Skeletal muscle tissue (tissue), 4 donors: Measurements from ENCODE around the gene DTX1. TPM values are rescaled to one million over a fixed set of nuclear protein-coding genes. Genes with fewer than 3 reads are reported as not detected.

Source experiments
- H3K27ac ChIP-seq: one replicate; pipeline ENCODE4 v1.7.0; 2013; ENCODE audit warnings: mild to moderate bottlenecking, low read depth, low read length, inconsistent platforms
- H3K27me3 ChIP-seq, 3 donors: one replicate each; pipeline ENCODE4 v1.7.0; 2013; ENCODE audit warnings: low read length in 3 of 3; ENCODE audit not compliant: control insufficient read depth in 3 of 3, insufficient read depth in 3 of 3
- H3K36me3 ChIP-seq, 3 donors: one replicate each; pipeline ENCODE4 v1.7.0; 2013; ENCODE audit warnings: low read length in 3 of 3; ENCODE audit not compliant: control insufficient read depth in 3 of 3, insufficient read depth in 3 of 3
- H3K4me1 ChIP-seq, 3 donors: one replicate each; pipeline ENCODE4 v1.7.0; 2013; ENCODE audit warnings: low read length in 3 of 3, mild to moderate bottlenecking in 3 of 3; ENCODE audit not compliant: control insufficient read depth in 3 of 3, insufficient read depth in 3 of 3
- H3K4me3 ChIP-seq, 3 donors: one replicate each; pipeline ENCODE4 v1.7.0; 2013; ENCODE audit warnings: low read length in 3 of 3
- H3K9ac ChIP-seq, 3 donors: one replicate each; pipeline ENCODE4 v1.7.0; 2013; ENCODE audit warnings: low read length in 3 of 3, mild to moderate bottlenecking in 3 of 3, moderate library complexity in 2 of 3, low read depth in 1 of 3
- H3K9me3 ChIP-seq, 3 donors: one replicate each; pipeline ENCODE4 v1.7.0; 2013; ENCODE audit warnings: low read length in 3 of 3; ENCODE audit not compliant: control insufficient read depth in 3 of 3
- total RNA-seq: library from RNA; depleted of rRNA; stranded (reverse); fragments of >200 nt; gene quantifications from one replicate; pipeline ENCODE4 v1.2.3, GENCODE V29; 2014
- donor health status: Osteomylitis.

Gene DTX1
- total RNA-seq, 1 donor from 2014 or later: 3.1 TPM

DNA sequence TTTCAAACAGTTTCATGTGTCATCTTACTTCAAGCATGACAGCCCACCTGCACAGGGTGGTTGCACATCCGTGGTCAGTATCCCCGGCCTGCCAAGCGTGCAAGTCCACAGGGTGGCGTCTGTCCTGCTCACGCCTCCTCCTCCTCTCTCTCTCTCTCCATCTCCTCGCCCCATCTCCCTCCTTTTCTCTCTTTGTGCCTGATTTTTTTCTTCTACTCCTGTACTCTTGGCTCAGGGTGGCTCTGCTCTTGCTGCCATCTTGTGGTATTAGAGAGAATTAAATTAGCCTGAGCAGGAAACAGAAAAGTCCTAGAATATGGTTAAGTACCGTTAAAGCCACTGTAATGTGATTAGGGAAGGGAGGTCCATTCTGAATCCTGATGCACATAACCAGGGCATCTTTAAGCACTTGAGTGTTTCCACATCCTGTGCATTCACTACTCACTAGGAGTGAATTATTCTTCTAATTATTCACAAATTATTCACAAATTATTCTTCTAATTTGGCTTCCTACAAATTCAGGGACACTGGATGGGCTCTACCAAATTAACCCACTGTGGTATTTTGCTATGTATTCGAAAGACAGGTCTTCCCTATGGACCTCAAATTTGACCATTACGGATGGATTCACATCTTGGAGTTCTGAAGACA is 25.5 kb upstream of the DTX1 start:
- Histone ChIP-seq H3K9ac (no peak overlapping the region), H3K27me3 (peaks cover 2 to 4% (median 3%) of the 10 kb centered on the region in 3 donors), H3K4me3 (no peak overlapping the region), H3K9me3 (no peaks in the 10 kb centered on the region), H3K36me3 (no peaks in the 10 kb centered on the region), H3K4me1 (no peaks in the 10 kb centered on the region), H3K27ac (no peak overlapping the region)

DNA sequence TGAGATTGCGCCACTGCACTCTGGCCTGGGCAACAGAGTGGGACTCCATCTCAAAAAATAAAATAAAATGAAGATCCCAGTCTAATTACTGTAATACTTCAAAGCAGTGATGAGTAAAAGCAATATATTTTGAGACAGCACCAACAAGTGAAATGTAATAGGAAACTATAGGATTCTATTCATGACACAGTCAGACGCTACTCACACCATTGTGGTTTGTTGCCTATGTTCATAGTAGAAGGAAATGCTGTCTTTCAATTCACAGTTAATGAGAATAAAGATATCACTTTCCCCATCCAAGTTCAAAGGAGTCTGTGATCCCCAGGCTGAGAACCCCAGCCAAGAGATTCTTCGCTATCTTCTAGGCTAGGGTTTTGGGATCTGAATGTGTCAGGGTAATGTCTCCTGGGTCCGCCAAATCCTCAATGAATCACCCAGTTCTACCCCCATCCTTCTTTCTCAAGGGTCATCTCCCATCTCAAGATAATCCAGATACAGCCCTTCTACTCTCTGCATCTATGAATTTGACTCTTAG is 16.6 kb upstream of the DTX1 start:
- no peak overlapping the region for H3K9ac ChIP-seq
- H3K27me3 ChIP-seq: peaks cover 4 to 10% (median 10%) of the 10 kb centered on the region in 3 donors
- peaks cover 0 to 2% (median 0%) of the 10 kb centered on the region in 3 donors for H3K4me1 ChIP-seq

DNA sequence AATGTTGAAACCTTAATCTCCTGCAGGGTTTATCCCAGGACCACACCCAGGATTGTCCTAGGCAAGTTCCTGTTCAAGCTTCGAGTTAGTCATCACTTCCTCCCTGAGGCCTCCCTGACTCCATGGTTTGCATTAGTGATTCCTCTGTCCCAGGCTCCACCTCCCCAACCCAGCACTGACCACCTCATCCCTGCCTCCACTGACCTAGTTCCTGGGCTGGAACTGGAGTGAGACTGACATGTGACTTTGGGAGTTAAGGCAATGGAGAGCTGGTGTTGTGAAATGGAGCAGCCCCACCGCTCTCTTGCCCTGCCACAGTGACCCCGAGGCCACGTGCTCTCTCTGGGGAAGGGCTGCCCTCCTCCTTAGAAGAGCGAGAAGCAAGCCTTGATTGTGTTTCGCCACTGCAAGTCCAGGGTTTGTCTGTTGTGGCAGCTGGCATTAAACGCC is 15.8 kb upstream of the DTX1 start:
- H3K9ac ChIP-seq: no peak overlapping the region
- no peaks in the 10 kb centered on the region for H3K9me3 ChIP-seq
- H3K36me3 ChIP-seq: no peaks in the 10 kb centered on the region
- peaks cover 0 to 2% (median 0%) of the 10 kb centered on the region in 3 donors for H3K4me1 ChIP-seq
- H3K27ac ChIP-seq: no peak overlapping the region
- H3K27me3 ChIP-seq: peaks cover 4 to 10% (median 10%) of the 10 kb centered on the region in 3 donors
- no peak overlapping the region for H3K4me3 ChIP-seq

More for the DNA sequence above, 16.6 kb upstream of the DTX1 start:
- Histone ChIP-seq H3K36me3 (no peaks in the 10 kb centered on the region), H3K9me3 (no peaks in the 10 kb centered on the region), H3K4me3 (no peak overlapping the region), H3K27ac (no peak overlapping the region)

DNA sequence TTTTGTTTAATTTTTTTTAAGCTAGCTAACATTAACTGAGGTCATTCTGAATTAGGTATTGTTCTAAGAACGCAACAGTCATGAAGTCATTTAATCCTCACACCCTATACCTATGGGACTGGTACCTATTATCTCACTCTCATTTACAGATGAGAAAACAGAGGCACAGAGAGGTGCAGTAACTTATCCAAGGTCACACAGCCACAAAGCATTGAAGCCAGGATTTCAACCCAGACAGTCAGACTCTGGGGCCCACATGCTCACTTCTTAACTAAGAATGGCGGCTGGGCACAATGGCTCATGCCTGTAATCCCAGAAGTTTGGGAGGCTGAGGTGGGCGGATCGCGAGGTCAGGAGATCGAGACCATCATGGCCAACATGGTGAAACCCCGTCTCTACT is 15.0 kb upstream of the DTX1 start:
- H3K4me1 ChIP-seq: peaks cover 0 to 2% (median 0%) of the 10 kb centered on the region in 3 donors
- H3K27me3 ChIP-seq: peaks cover 4 to 10% (median 10%) of the 10 kb centered on the region in 3 donors
- H3K27ac ChIP-seq: no peak overlapping the region
- no peak overlapping the region for H3K4me3 ChIP-seq
- H3K9me3 ChIP-seq: no peaks in the 10 kb centered on the region
- H3K36me3 ChIP-seq: no peaks in the 10 kb centered on the region
- no peak overlapping the region for H3K9ac ChIP-seq

DNA sequence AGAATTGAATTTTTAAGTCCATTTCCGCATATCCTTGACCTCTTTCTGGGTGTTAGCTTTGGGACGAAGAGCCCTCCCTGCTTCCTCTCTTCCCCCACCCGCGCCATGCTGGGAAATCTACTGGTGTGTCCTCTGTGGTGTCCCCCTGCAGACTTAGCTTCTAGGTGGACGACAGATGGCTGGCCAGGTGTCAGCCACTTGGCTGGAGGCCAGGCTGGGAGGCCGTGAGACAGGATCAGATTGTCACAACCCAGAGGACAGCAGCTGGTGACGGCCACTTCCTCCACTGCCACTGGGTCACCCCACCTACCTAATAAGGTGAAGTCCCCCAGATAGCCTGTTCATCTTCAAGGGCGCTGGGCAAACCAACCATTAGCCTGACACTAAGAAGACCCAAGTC is 13.3 kb upstream of the DTX1 start:
- Histone ChIP-seq H3K4me1 (peaks cover 0 to 2% (median 0%) of the 10 kb centered on the region in 3 donors), H3K27me3 (peaks cover 4 to 13% (median 10%) of the 10 kb centered on the region in 3 donors), H3K27ac (no peak overlapping the region), H3K9me3 (no peaks in the 10 kb centered on the region), H3K36me3 (no peaks in the 10 kb centered on the region), H3K4me3 (no peak overlapping the region), H3K9ac (no peak overlapping the region)

DNA sequence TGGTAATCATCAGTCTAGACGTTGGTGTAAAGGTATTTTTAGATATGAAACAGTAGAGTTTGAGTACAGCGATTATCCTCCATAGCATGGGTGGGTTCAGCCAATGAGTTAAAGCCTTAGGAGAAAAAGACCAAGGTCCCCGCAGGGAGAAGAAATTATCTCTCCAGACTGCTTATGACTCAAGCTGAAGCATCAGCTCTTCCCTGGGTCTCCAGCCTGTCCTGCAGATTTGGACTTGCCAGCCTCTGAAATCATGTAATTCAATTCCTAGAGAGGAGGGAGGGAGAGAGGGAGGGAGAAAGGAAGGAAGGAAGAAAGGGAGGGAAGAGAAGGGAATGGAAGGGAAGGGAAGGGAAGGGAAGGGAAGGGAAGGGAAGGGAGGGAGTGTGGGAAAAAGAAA is 12.0 kb upstream of the DTX1 start:
- Histone ChIP-seq H3K36me3 (no peaks in the 10 kb centered on the region), H3K27me3 (peaks cover 4 to 13% (median 10%) of the 10 kb centered on the region in 3 donors), H3K9ac (no peak overlapping the region), H3K4me1 (peaks cover 0 to 2% (median 0%) of the 10 kb centered on the region in 3 donors), H3K4me3 (no peak overlapping the region), H3K27ac (no peak overlapping the region), H3K9me3 (no peaks in the 10 kb centered on the region)

DNA sequence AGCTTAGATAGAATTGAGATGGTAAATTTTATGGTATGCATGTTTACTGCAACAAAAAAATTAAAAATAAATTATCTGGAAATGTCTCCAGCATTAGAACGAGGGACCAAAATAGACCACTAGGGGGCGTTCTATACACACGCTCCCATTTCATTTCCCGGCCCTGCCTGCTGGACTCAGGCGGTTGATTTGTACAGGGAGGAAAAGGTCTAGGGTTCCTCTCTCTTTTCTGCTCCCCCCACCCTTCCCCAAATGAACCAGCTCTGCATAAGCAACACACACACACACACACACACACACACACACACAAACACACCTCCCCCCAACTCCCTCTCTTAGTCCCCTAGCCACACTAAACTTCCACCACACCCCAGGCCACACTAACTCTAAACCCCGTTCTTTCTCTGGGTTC is 7.8 kb upstream of the DTX1 start:
- Histone ChIP-seq H3K27me3 (peaks cover 2 to 11% (median 8%) of the 10 kb centered on the region in 3 donors), H3K4me1 (no peaks in the 10 kb centered on the region), H3K36me3 (no peaks in the 10 kb centered on the region), H3K4me3 (no peak overlapping the region), H3K9ac (no peak overlapping the region), H3K9me3 (no peaks in the 10 kb centered on the region), H3K27ac (no peak overlapping the region)

DNA sequence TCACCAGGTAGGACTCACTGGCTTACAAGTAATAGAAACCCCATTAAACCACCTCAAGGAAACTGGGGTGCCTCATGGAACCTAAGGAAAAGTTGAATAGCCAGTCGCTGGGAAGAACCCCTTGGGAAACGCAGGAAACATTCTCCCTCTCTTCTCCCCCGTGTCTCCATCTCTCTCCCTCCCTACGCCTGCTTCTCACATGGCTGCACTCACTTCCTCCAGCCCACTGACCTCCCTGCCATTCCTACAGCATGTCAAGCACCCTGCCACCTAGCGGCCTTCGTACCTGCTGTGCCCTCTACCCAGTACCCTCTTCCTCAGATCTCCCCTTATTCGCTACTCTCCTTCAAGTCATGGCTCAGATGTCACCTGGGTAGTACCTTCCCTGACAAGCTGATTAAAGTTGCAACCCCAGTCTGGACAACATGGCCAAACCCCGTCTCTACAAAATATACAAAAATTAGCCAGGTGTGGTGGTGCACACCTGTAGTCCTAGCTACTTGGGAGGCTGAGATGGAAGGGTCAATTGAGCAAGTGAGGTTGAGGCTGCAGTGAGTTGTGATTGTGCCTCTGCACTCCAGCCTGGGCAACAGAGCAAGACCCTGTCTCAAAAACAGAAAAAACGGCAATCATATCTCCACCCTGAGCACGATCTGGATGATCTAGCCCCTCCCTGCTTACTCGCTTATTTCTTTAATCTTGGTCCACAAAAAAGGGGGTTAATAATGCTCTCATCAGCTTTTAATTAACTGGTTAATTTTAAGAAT is 6.4 kb upstream of the DTX1 start:
- Histone ChIP-seq H3K9ac (no peak overlapping the region), H3K27ac (no peak overlapping the region), H3K4me1 (no peaks in the 10 kb centered on the region), H3K9me3 (no peaks in the 10 kb centered on the region), H3K36me3 (no peaks in the 10 kb centered on the region), H3K27me3 (peaks cover 7 to 12% (median 11%) of the 10 kb centered on the region in 3 donors), H3K4me3 (no peak overlapping the region)

DNA sequence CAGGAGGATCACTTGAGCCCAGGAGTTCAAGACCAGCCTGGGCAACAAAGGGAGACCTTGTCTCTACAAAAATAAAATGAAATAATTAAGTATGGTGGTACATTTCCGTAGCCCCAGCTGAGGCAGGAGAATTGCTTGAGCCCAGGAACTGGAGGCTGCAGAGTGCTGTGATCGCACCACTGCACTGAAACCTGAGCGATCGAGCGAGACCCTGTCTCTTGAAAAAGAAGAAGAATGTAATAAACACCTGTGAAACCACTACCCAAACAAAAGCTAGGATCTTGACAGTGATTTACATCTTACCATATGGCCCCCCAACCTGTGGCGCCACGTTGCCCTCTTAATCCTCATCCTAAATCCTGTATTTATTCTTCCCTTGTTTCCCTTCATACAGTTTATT is 5.7 kb upstream of the DTX1 start:
- H3K9ac ChIP-seq: no peak overlapping the region
- no peak overlapping the region for H3K27ac ChIP-seq
- peaks cover 13 to 18% (median 14%) of the 10 kb centered on the region in 3 donors for H3K27me3 ChIP-seq
- no peaks in the 10 kb centered on the region for H3K9me3 ChIP-seq
- H3K36me3 ChIP-seq: no peaks in the 10 kb centered on the region
- no peak overlapping the region for H3K4me3 ChIP-seq
- no peaks in the 10 kb centered on the region for H3K4me1 ChIP-seq

DNA sequence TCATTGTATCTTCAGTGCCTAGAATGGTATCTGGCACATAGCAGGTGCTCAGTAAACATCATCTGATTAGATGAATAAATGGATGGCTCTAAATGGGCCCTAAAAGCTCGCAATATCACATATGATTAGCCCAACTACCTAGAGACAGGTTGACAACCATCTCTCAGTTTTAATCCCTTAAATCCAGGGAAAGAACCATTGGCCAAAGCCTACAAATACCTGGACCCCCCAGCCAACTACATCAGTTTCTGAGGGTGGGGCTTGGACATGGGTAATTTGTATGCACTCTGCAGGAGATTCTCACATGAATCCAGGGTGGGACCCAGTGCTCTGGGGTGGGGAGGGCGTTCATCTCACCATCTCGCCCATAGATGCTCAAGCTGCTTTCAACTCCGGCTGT is 4.8 kb upstream of the DTX1 start:
- Histone ChIP-seq H3K9me3 (no peaks in the 10 kb centered on the region), H3K4me3 (no peak overlapping the region), H3K27me3 (peaks cover 17 to 25% (median 23%) of the 10 kb centered on the region in 3 donors), H3K36me3 (no peaks in the 10 kb centered on the region), H3K4me1 (no peaks in the 10 kb centered on the region), H3K9ac (no peak overlapping the region), H3K27ac (no peak overlapping the region)
